Activated T-cell treated with anti-CD3 and anti-CD28 coated beads for 48 hours (primary cell): ENCODE measurements around the gene KCNQ1.

Experiments used
- DNase-seq: peaks from one replicate; pipeline ENCODE4 v3.0.0-alpha.2; 2020; ENCODE audit warnings: low read depth

KCNQ1 gene

DNA sequence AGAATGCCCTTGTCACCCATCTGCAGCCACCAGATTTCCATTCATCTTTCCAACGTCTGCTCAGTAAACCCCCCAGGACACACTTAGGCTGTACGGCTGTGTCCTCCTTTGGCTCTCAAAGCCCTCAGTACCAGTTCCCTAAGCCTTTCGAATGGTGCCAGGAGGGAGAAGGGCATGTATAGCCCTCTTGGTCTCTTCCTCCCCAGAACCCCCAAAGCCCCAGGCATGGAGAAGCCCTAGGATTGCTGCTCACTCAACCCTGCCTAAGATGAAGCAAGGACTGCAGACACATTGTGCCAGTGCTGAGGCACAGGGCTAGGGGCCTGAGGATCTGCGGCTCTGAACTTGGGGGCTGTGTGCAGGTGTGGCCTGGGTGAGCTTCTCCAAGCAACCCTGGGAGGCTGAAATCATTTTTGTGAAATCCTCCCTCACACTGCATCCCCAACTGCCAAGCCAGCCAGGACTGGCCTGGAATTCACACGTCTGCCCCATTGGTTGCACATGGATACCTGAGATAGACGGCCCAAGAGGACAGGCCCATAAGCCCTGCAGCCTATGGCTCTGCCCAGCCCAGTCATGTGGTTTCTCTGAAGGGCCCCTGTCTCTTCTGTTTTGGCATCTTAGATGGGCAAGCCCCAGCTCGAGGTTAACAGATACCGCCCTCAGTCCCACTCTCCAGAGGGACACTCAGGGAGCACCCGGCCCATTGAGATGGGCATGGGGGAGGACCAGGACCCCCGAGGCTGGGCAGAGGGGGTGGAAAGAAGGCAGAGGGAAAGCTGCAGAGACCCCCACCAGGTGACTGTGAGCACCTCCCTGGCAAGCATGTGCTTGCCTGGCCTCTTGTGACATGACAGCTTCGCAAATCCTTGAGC, 221.0 kb downstream of the KCNQ1 start:
- no peak for DNase-seq

DNA sequence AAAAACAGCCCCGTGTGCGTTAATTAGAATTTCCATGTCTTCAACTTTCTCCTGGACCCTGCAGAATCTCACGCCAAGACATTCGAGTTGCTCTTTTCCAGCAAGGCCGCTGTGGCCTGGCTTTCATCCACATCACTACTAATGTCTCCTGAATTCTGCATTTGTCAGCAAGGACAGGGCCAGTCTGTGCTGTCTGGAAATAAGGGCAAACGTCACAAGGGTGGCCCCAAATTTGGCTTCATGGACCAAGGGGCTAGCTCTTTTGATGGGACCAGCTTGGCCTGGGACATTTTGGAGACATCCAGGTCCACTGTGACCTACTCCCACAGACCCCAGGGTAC, 221.6 kb downstream of the KCNQ1 start:
- no peak for DNase-seq

DNA sequence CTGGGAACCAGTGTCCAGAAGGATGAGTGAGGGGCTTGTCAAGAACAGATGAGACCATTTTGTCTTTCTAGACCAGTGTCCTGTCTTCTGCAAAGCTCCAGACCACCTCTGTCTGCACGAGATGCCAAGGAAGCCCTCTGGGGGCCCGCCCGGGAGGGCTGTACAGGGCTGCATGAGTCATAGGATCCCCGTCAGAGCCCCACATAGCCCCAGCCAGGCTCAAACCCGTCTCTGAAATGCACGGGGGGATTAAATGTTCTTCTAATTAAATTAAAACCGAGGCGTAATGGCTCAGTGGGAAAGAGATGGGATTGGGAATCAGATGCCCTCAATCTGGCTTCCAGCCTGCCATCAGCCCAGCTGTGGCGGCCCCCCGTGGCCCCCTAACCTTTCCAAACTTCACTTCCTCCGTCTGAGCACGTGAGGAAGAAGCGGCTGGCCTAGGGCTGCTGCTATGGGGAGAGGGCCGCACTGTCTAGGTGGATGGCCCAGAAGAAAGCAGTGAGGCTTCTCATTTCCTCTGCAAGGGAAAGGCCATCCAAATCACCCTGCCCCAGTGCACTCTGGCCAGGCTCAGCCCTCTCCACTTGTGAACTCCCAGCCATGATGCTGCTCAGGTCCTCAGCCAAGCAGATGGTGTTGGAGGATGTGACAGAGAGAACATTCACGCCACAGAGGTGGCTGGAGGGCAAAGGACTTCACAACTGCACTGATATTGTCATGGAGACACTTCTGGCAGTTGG, 222.2 kb downstream of the KCNQ1 start:
- no peak for DNase-seq

DNA sequence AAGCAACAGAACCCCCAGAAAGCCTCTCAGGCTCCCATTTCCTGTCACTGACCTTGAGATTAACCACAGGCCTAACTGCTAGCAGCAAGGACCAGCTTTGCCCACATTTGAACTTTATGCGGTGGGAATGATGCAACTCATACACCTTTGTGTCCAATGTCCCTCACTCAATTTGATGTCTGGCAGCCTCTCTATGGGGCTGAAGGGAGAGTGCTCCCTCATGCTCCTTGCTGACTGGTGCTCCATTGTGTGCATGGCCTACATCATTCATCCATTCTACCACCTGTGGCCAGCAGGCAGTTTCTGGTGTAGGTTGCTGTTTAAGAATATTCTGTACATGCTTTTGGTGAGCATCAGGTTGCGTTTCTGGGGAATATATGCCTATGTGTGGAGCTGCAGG, 223.1 kb downstream of the KCNQ1 start:
- DNase-seq = no peak

DNA sequence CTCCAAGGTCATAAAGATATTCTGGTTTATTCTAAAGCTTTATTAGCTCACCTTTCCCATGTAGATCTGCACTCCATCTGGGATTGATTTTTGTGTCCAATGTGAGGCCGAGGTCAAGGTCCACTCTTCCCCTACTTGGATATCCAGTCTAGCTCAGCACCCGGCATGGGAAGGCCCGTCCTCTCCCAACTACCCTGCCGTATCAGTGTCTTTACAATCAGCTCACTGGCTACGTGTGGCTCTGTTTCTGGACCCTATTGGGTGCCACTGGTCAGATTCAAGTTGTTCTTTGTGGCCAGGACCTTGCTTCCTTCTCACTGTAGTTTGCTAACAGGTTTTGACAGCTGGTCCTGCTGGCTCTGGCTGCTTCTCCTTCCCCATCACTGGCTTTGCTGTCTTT, 224.1 kb downstream of the KCNQ1 start:
- no peak for DNase-seq

DNA sequence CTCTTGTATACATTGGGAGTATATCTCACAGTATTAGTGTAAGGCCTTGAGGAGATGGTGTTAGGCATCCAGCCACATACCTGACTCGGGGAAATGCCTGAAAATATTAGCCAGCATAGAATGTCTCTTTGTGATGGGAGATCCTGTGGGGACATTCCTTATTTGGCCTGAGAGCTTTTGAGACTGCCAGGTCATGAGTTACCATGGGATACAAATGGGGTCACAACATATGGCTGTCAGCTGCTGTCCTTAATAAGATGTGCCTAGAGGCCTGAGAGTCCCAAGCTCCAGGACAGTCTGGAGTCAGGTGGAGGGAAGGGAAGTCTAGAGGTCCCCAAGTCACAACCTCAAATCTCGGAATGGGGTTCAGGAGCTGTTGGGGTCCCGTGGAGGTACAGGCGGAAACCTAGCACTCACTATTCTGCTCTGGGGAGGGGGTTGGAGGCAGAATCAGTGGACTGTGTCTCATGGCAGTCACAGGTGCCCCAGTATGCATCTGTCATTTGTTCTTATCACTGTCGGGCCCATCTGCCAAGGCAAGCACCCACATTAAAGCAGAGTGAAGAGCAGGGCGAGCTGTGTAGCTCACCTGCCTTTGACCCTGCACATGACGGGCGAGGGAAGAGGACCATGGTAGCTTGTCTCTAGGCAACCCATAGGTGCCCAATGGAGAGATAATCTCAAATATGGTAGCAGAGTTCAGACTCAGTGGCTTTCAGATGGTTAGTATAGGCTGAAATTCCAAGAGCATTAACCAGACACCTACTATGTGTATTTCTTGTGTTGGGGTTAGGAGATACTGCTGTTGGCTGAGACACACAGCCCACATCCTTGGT, 225.0 kb downstream of the KCNQ1 start:
- no peak for DNase-seq

DNA sequence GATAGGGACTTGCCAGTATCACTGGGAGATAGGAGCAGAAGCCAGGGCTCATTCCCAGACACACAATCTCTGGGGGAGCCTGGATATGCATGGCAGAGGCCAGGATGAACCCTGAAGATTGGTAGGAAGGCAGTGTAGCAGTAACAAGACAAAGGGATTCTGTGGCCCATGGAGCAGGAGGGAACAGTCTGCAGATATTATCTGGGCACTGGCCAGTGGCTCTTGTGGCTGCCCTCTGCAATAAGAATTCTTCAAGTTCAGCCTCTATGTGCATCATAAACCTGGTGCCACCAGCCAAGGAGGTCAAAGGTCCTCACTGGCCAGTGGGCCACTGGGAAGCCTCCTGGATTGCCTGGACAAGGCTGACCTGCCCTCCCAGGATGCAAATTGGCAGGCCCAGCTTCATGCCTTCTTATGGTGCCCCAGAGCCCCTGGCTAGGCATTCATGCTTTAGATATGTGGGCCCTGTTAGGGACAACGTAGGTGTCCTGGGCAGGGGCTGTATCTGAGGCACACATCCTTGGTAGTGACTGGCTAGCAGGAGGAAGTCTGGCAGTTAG, 225.8 kb downstream of the KCNQ1 start:
- DNase-seq = no peak

DNA sequence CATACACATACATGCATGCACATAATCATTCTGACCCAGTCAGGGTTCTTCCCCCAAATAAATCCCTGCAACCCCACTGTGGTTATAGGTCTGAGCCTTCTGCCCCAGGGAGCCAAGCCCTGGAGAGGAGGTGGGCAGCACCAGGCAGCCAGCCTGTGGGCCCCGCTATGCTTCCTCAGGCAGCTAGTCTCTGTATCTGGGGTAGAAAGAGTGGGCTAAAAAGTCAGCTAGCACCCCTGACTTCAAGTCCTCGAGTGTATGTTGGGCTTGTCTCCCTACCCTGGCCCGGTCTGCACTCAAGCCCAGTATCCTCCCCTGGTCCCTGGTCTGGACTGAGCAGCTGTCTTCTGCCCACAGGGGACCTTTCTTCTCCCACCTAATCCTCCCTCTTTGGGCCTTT, 226.9 kb downstream of the KCNQ1 start:
- no peak for DNase-seq

DNA sequence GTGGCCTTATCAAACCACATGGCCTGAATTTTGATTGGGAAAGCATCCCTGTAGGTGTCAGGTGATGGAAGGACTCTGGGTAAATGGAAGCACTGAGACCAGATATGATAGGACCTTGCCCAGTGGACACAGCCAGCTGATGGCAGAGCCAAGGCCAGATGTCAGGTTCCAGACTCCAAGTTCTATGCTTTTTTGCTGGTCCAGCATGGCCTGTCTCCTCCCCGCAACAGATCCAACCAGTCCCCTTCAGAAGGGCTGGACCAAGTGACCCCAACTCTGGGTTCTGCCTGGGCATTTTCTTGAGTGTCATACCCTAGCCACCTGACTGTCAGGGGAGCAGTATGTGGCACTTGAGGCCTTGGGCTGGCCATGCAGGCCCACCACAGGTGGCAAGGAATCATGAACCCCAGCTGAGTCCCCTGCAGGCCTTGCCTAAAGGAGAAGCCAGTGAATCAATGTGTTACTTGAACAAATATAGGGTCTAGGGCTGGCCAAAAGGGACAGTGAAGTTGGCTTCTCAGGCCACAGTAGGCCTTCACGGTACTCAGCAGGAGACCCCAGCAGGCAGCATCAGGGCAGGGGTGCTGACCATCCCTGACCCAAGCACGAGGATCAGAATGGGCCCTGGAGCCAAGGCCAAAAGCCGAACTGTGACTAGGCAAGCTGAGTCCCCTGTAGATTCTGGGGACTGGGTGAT, 227.9 kb downstream of the KCNQ1 start:
- DNase-seq = no peak

DNA sequence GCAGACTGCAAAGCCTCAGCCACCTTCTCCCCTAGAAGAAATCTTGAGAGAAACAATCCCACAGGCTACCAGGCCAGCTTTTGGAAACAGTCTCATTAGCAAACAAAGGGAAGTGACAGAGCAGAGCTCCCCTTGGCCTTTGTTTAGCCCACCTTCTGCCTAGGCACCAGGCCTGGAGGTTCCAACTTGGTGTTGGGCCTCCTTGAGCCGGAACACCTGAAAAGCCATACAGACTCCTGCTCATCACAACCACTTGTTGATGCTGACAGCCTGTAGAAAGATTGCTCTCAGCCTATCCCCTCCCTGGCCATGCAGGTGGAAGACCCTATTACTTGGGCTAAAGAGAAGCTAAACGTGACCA, 228.4 kb downstream of the KCNQ1 start:
- DNase-seq = no peak

DNA sequence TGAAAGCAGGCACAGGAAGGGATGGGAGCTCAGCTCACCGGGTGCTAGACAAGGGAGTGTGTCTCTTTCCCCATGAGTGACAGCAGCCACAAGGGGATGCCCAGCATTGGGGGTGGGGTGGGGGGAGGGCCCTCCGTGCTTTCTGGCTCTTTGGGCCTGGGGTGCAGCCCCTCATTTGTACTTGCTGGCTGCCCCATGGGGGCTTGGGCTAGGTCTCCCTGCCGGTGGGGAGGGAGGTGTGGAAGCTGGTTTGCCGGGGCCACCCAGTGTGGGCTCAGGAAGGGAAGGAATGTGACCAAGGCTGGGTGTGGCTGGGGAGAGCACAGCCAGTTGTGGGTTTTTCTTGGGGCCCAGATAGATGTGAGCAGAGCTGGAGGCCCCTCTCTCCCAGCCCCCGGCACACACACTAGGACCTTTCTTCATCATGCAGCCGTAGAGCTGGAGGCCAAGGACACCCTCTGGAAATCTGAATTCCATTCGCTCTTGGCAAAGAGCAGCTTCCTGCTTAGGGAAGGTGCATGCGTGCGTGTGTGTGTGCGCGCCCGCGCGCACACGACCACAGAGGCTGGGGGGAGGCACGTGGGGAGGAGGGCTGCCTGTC, 229.2 kb downstream of the KCNQ1 start:
- no peak for DNase-seq

DNA sequence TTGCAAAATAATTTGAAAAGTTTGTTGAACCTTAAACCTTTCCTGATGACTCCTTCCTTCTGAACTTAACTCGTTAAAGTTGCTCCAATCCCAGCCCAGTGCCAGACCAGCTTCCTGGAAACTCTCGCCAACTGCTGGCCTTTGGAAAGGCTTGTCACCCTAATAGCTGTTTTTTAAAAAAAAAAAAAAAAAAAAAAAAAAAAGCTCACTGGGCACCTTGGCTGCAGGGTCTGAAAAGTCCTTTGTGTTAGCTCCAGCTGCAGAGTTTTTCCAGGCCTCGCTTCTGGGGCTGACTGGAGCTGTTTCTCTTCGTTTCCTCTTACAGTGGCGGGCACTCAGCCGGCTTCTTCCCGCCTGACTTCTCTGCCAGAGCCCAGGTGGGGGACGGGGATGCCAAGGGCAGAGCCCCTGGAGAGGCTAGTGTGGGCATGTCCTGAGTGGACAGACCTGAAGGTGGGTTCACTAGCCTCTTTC, 229.9 kb downstream of the KCNQ1 start:
- DNase-seq = no peak

DNA sequence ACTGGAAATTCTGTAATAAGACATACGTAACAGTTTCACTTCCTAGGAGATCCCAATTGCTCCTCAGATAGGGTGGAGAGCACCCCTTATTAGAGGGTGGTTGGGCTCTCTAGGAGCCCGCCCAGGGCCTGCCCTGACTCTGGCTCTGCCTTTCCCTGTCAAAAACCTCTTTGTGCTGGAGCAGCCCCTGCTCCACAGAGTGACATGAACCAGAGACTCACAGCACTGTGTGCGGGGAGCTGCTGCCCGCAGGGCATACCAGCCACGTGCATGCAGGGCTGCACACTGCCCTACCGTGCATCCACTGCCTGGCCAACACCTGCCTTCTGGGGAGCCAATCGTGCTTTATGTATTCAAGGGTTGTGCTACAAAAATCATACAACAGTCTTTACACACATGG, 230.7 kb downstream of the KCNQ1 start:
- no peak for DNase-seq

DNA sequence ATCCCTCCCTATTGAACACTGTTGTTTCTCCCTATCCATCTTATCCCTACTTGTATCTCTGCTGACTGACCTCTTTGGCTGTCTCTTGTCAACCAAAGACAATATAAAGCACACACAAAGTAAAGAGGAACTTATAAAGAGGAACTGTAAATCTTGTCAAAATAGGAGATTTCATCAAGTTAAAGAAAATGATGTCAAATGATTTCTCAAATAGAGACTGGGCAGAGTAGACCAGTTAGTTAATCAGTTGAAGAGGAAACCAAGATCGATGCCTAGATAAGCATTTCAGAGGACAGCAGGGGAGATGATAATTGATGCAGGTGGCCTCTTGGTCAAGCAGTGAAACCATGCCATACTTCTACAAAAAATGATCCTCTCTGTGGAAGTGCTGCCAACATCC, 232.3 kb downstream of the KCNQ1 start:
- no peak for DNase-seq

DNA sequence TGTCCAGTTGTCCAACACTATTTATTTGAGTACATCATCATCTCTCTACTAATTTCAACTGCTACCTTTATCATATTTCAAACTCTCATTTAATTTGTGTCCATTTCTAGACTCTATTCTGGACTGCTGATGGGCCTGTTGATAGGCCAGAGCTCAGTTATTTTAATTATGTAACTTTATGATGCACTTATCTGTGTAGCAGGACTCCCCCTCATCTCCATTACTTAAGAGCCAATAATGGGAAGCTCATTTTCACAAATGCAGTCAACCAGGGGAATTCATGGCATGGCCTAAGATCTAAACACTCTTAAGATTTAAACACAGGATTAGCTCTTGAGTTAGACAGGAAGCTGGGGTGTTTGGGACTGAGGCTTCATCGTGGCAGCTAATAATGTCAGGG, 233.6 kb downstream of the KCNQ1 start:
- no peak for DNase-seq

DNA sequence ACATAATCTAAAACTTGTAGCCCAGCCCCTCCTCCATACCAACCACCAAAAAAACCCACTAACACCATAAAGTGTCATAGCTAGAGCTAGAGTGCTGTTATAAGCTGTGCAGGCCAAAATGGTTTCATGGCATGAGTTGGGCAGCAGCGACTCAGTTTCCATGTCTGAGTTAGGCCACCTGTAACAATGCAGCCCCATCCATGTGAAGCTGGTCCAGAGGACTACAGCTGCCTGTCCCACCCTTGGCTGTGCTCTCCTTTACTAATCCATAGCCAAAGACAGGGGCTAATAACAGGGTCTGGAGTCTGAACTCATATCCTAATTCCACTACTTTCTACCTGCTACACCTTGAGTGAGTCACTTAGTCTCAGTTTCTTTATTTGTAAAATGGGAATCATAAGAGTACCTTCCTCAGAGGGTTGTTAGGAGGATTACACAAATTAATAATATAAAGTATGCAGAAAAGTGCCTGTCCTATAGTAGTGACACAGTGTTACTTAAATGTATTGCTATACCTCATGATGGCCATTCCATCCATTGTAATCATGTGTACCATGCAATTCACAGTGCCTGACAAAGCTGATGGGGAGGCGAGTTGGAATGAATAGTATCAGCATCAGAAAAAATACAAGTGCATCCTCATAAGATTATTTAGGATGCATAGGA, 234.3 kb downstream of the KCNQ1 start:
- DNase-seq = no peak

DNA sequence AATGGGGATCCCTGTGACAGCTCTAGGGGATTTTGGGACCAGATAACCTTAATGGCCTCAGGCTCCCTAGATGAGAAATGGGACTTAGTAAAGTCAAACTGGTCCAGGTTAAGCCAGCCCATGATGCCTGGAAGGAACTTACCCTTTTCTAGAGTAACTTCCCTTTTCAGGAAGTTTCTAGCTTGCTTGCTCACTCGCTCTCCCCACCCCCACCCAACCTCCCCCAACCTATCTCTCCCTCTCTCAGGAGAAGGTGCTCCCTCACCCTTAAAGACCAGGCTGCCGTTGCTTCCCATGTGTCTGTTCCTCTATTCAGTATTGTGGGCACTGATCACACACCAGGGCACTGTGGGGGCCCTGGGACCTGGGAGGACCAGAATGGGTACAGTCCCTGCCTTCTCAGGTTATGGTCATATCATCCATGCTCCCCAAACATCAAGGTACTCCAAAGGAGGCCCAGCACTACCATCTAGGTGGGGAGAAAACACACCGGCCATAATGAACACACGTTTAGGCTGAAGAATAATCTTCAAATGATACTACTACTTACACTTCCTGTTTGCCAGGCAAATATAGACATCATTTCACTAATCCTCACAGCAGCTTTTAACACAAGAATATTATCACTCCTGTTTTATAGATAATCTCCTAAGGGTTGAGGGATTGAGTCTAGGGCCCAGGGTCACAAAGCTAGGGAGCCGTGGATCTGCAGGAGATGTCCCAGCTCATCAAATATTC, 236.8 kb downstream of the KCNQ1 start:
- DNase-seq = no peak

DNA sequence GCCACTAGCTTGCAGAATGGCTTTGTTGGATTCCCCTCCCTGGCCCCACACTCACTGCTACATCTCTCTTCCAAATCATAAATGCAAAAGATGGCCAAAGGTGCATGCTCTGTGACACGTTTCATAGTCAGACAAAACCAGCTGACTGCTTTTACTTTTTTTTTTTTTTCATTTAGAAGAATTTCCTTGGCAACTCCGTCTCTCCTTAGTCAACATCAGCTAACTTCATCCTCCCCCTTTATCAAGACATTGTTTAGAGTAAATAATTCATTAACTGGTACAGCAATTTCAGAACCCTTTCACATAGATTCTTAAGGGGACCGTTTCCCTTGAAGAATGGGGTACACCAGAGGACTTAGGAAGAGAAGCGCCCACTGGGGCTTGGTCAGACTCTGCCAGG, 239.0 kb downstream of the KCNQ1 start:
- DNase-seq = no peak

DNA sequence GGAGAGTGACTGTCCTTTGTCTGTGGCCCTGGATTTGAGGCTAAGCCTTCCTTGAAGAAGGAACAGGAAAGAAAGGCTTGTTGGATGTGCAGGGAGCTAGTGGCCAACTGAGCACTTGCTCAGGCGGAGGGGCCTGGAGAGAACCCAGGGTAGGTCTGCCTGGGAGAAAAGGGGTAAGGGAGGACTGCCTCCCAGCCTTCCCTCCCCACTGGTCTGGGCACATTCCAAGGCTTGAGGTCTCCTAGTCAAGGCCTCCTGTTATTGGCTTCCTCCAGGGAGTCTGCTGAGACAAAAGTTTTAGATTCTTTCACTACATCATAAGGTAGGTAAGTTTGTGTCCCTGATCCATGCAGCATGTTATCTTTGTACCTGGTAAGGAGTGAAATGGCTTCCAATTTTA, 239.8 kb downstream of the KCNQ1 start:
- no peak for DNase-seq

DNA sequence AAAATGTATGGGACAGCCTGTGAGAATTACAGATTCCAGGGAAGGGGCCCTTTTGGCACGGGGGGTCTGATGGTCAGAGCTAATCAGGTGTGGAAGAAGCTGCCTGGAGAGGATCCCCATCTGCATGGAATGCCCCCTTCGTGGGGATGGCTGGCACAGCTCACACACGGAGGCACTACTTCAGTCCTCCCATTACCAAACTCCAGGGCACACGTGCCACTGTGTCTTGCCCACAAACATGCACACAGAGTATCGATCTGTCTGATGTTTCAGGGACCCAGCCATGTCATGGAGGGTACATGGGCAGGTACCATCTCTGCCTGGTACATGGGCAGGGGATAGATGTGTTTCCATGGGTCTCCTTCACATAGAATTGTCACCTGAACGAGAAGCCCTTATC, 240.2 kb downstream of the KCNQ1 start:
- no peak for DNase-seq
